GM19324 (cell line): ENCODE data around the gene STYX.

Source experiments
- ATAC-seq: cut with Tn5 transposase; IDR thresholded peaks from one replicate; pipeline ENCODE4 v1.9.1; 2021; ENCODE audit warnings: mild to moderate bottlenecking, moderate library complexity; ENCODE audit not compliant: unreplicated experiment, low FRiP score

The STYX gene

GRCh38 chr14:52729925-52730708 is at the start of gene STYX:
Gene STYX (plus strand): TSS chr14:52730166. CDS start chr14:52730475, 309 bp downstream.
- ATAC-seq = peak; percentile 96

GRCh38 chr14:52683985-52684520 is 45.9 kb upstream of the STYX start:
- ATAC-seq = no peak

- ATAC-seq = no peak
Measured at GRCh38 chr14:52686176-52686575, 43.8 kb upstream of the STYX start.

GRCh38 chr14:52690983-52691760 is 38.8 kb upstream of the STYX start:
- no peak for ATAC-seq

- no peak for ATAC-seq
Measured at GRCh38 chr14:52692248-52692962, 37.6 kb upstream of the STYX start.

GRCh38 chr14:52693036-52693435 is 36.9 kb upstream of the STYX start:
- ATAC-seq = no peak

- ATAC-seq = no peak
Measured at GRCh38 chr14:52693532-52693931, 36.4 kb upstream of the STYX start.

- ATAC-seq = peak; percentile 61
Measured at GRCh38 chr14:52694761-52695480, 35.0 kb upstream of the STYX start.

- peak; percentile 75 for ATAC-seq
Measured at GRCh38 chr14:52695481-52696091, 34.4 kb upstream of the STYX start, which contains the start of gene ERO1A. Gene ERO1A (minus strand): TSS chr14:52695558. CDS start chr14:52695481, 77 bp downstream.

GRCh38 chr14:52700701-52701172 is 29.2 kb upstream of the STYX start:
- no peak for ATAC-seq

GRCh38 chr14:52701223-52701622 is 28.7 kb upstream of the STYX start:
- no peak for ATAC-seq

- no peak for ATAC-seq
Measured at GRCh38 chr14:52703225-52703624, 26.7 kb upstream of the STYX start.

GRCh38 chr14:52703664-52704063 is 26.3 kb upstream of the STYX start:
- no peak for ATAC-seq

GRCh38 chr14:52706286-52706685 is 23.7 kb upstream of the STYX start:
- ATAC-seq = no peak

GRCh38 chr14:52706724-52707706 is 23.0 kb upstream of the STYX start, which contains the start of gene PSMC6:
Gene PSMC6 (plus strand): TSS chr14:52707200. CDS start chr14:52707220, 20 bp downstream.
- ATAC-seq = peak; percentile 95

GRCh38 chr14:52711666-52712065 is 18.3 kb upstream of the STYX start:
- no peak for ATAC-seq

GRCh38 chr14:52716155-52716554 is 13.8 kb upstream of the STYX start:
- ATAC-seq = no peak
